ENCODE data around the gene DIP2B. TPM values are rescaled to one million over a fixed set of nuclear protein-coding genes. Genes with fewer than 3 reads are reported as not detected.
"Not testable (repeated sequence)": the region's sequence is repeated elsewhere in the genome, so short reads cannot be mapped to it uniquely, and the experiment has no call there.

DIP2B gene
- total RNA-seq, 2 experiments from 2014 or later, result 18.8 to 21.8 TPM

DNA sequence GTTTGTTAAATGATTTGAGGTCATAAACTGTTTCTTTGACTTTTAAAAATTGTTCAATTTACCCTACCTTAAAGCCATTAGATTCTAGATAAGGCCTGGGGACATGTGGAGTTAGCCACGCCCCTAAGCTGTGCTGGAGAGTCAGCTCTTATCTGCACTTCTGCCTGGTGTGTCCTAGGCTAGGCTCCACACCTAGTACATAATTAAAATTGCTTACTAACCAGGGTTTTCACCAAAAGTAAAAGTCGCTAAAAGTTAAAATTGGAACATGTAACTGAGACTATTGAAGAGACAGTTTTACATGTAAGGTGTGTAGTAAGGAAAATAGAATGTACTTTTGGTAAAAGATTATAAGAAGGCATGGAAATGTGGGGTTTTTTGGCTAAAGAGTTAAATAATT, 264.0 kb downstream of the DIP2B start:
- CTCF ChIA-PET, result interaction anchor here (1.1 to 1.5 kb wide), 2 partner anchors 219 to 256 kb away, joined by 3 to 4 read pairs; no protein-coding TSS in a partner anchor
- DNase-seq; H3K4me3 Mint-ChIP-seq; H3K9me3 Mint-ChIP-seq (ENCODE audit: insufficient read depth); ATAC-seq; H3K27ac Mint-ChIP-seq; H3K27me3 Mint-ChIP-seq (ENCODE audit: low read depth); POLR2A ChIA-PET: not testable (repeated sequence)
- Mint-ChIP-seq H3K4me1 (ENCODE audit: low read depth) (peaks cover 16% of the 10 kb centered on the region), H3K36me3 (ENCODE audit: low read depth) (peaks cover 36% of the 10 kb centered on the region)

GRCh38 chr12:50771409-50771808, 266.6 kb downstream of the DIP2B start:
- peaks cover 2% of the 10 kb centered on the region for H3K4me1 Mint-ChIP-seq (ENCODE audit: low read depth)
- peaks cover 6% of the 10 kb centered on the region for H3K9me3 Mint-ChIP-seq (ENCODE audit: insufficient read depth)
- H3K36me3 Mint-ChIP-seq (ENCODE audit: low read depth), result peaks cover 38% of the 10 kb centered on the region
- ChIA-PET POLR2A (no interaction called here), CTCF (interaction anchor here (0.9 to 1.0 kb wide), 2 partner anchors 54 to 216 kb away, joined by 3 read pairs; no protein-coding TSS in a partner anchor)
- ATAC-seq (no peak), DNase-seq (no peak)
- H3K27me3 Mint-ChIP-seq (ENCODE audit: low read depth), result no peaks in the 10 kb centered on the region
- H3K27ac Mint-ChIP-seq, result no peak overlapping the region
- H3K4me3 Mint-ChIP-seq, result no peak overlapping the region

GRCh38 chr12:50772470-50772869, 267.7 kb downstream of the DIP2B start:
- H3K4me1 Mint-ChIP-seq (ENCODE audit: low read depth), result peaks cover 2% of the 10 kb centered on the region
- POLR2A ChIA-PET, result interaction anchor here (0.8 kb wide), 1 partner anchor 253 kb away, joined by 3 read pairs; the partner anchor contains the start of gene SLC11A2
- peaks cover 6% of the 10 kb centered on the region for H3K9me3 Mint-ChIP-seq (ENCODE audit: insufficient read depth)
- H3K4me3 Mint-ChIP-seq, result no peak overlapping the region
- H3K27me3 Mint-ChIP-seq (ENCODE audit: low read depth), result no peaks in the 10 kb centered on the region
- CTCF ChIA-PET, result no interaction called here
- no peak for ATAC-seq
- H3K27ac Mint-ChIP-seq, result no peak overlapping the region
- peaks cover 38% of the 10 kb centered on the region for H3K36me3 Mint-ChIP-seq (ENCODE audit: low read depth)
- no peak for DNase-seq

DNA sequence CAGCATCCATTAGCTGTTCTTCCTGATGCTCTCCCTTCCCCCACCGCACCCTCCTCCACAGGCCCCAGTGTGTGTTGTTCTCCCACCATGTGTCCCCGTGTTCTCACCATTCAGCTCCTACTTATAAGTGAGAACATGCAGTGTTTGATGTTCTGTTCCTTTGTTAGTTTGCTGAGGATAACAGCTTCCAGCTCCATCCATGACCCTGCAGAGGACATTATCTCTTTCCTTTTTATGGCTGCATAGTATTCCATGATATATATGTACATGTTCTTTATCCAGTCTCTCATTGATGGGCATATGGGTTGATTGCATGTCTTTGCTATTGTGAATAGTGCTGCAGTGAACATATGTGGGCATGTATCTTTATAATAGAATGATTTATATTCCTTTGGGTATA, 268.1 kb downstream of the DIP2B start:
- ATAC-seq, result no peak
- Mint-ChIP-seq H3K36me3 (ENCODE audit: low read depth) (peaks cover 38% of the 10 kb centered on the region), H3K27me3 (ENCODE audit: low read depth) (no peaks in the 10 kb centered on the region), H3K27ac (no peak overlapping the region), H3K9me3 (ENCODE audit: insufficient read depth) (peaks cover 6% of the 10 kb centered on the region), H3K4me3 (no peak overlapping the region), H3K4me1 (ENCODE audit: low read depth) (peaks cover 2% of the 10 kb centered on the region)
- no peak for DNase-seq
- POLR2A ChIA-PET, result interaction anchor here (0.6 to 2.2 kb wide), 3 partner anchors 8 to 1278 kb away, joined by 3 to 10 read pairs (median 3); partner anchors contain the start of genes ATF1 and SLC11A2
- CTCF ChIA-PET, result interaction anchor here (2.0 kb wide), 1 partner anchor 214 kb away, joined by 5 read pairs; no protein-coding TSS in a partner anchor

GRCh38 chr12:50775251-50775650, 270.5 kb downstream of the DIP2B start:
- H3K9me3 Mint-ChIP-seq (ENCODE audit: insufficient read depth), result peaks cover 6% of the 10 kb centered on the region
- ChIA-PET POLR2A (no interaction called here), CTCF (interaction anchor here (1.0 to 2.4 kb wide), 2 partner anchors 9 to 10 kb away, joined by 4 to 17 read pairs; no protein-coding TSS in a partner anchor)
- H3K4me3 Mint-ChIP-seq, result no peak overlapping the region
- H3K27me3 Mint-ChIP-seq (ENCODE audit: low read depth), result no peaks in the 10 kb centered on the region
- ATAC-seq (no peak), DNase-seq (no peak)
- peaks cover 30% of the 10 kb centered on the region for H3K36me3 Mint-ChIP-seq (ENCODE audit: low read depth)
- no peak overlapping the region for H3K27ac Mint-ChIP-seq
- no peaks in the 10 kb centered on the region for H3K4me1 Mint-ChIP-seq (ENCODE audit: low read depth)

DNA sequence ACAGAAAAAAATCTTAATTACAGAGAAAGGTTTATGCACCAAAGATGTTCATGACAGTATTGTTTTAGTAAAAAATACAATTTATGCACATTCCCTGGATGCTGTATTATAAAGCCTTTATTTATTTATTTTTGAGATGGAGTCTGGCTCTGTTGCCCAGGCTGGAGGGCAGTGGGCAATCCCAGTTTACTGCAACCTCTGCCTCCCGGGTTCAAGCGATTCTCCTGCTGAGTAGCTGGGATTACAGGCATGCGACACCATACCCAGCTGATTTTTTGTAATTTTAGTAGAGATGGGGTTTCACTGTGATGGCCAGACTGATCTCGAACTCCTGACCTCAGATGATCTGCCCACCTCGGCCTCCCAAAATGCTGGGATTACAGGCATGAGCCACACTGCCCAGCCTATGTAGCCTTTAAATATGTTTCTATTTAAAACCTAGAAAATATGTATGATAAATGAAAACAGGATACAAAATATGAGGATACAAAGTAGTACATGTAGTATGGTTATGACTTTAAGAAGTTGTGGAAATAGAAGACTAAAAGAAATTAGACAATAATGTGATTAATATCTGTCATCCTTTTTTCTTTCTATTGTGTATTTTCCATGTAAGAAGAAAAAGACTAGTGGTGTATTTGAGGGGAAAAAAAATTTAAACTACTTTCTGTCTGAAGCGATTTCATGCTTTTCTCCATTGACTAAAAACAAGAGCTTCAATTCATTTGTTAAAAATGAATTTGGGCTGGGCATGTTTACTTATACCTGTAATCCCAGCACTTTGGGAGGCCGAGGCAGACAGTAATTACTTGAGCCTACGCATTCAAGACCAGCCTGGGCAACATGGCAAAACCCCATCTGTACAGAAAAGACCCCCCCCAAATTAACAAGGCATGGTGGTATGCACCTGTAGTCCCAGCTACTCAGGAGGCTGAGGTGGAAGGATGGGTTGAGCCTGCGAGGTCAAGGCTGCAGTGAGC, 272.3 kb downstream of the DIP2B start:
- DNase-seq (peak; percentile 10), ATAC-seq (no peak)
- H3K4me1 Mint-ChIP-seq (ENCODE audit: low read depth), result no peaks in the 10 kb centered on the region
- H3K4me3 Mint-ChIP-seq, result no peak overlapping the region
- H3K9me3 Mint-ChIP-seq (ENCODE audit: insufficient read depth), result peaks cover 6% of the 10 kb centered on the region
- H3K36me3 Mint-ChIP-seq (ENCODE audit: low read depth), result peaks cover 17% of the 10 kb centered on the region
- H3K27me3 Mint-ChIP-seq (ENCODE audit: low read depth), result no peaks in the 10 kb centered on the region
- no peak overlapping the region for H3K27ac Mint-ChIP-seq
- ChIA-PET POLR2A (interaction anchor here (0.6 kb wide), 2 partner anchors 15 to 275 kb away, joined by 3 to 4 read pairs; no protein-coding TSS in a partner anchor), CTCF (interaction anchor here (4.5 kb wide), 1 partner anchor 12 kb away, joined by 22 read pairs; no protein-coding TSS in a partner anchor)

DNA sequence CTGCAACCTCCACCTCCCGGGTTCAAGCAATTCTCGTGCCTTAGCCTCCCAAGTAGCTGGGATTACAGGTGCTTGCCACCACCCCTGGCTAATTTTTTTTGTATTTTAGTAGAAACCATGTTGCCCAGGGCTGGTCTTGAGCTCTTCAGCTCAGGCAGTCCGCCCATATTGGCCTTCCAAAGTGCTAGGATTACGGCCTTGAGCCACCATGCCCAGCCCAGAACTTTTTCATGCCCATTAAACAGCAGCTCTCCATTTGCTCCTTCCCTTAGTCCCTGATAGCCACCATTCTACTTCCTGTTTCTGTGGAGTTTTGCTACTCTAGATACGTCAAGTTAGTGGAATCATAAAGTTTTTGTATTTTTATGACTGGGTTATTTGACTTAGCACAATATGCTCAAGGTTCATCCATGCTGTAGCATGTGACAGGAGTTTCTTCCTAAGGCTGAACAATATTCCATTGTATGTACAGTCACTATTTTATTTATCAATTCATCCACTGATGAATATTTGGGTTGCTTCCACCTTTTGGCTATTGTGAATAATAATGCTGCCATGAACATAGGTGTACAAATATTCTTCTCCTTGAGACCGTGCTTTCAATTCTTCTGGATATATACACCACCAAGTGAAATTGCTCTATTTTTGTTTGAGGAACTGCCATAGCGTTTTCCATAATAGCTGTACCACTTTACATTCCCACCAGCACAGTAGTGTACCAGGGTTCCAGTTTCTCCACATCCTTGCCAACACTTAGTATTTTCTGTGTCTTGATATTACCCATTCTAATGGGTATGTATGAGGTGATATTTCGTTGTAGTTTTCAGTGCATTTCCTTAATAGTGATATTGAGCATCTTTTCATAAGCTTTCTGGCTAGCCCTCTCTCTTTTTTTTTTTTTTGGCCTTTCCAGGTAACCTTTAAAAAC, 274.1 kb downstream of the DIP2B start:
- H3K9me3 Mint-ChIP-seq (ENCODE audit: insufficient read depth), result no peaks in the 10 kb centered on the region
- ATAC-seq (no peak), DNase-seq (no peak)
- POLR2A ChIA-PET, result no interaction called here
- CTCF ChIA-PET, result interaction anchor here (0.7 to 4.5 kb wide), 3 partner anchors 12 to 293 kb away, joined by 3 to 22 read pairs (median 4); no protein-coding TSS in a partner anchor
- H3K27me3 Mint-ChIP-seq (ENCODE audit: low read depth), result no peaks in the 10 kb centered on the region
- H3K4me1 Mint-ChIP-seq (ENCODE audit: low read depth), result no peaks in the 10 kb centered on the region
- H3K36me3 Mint-ChIP-seq (ENCODE audit: low read depth), result peaks cover 6% of the 10 kb centered on the region
- no peak overlapping the region for H3K4me3 Mint-ChIP-seq
- no peak overlapping the region for H3K27ac Mint-ChIP-seq

DNA sequence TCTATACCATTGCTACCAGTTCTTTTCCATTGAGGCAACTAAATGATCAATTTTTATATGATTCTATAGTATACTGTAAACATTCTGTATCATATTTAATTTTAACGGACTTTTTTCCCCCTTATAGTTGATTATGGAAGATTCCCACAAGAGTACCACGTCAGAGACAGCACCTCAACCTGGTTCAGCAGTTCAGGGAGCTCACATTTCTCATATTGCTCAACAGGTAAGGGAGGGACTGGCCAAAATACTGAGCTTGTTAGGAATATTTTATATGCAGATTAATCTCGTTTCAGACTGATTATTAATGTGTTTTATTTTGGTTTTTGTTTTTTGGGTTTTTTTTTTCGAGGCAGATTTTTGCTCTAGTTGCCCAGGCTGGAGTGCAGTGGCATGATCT, 275.2 kb downstream of the DIP2B start:
- POLR2A ChIA-PET, result no interaction called here
- no peak for ATAC-seq
- Mint-ChIP-seq H3K4me3 (no peak overlapping the region), H3K36me3 (ENCODE audit: low read depth) (peaks cover 10% of the 10 kb centered on the region), H3K27ac (no peak overlapping the region), H3K27me3 (ENCODE audit: low read depth) (no peaks in the 10 kb centered on the region), H3K4me1 (ENCODE audit: low read depth) (peaks cover 5% of the 10 kb centered on the region), H3K9me3 (ENCODE audit: insufficient read depth) (no peaks in the 10 kb centered on the region)
- no peak for DNase-seq
- CTCF ChIA-PET, result interaction anchor here (0.9 to 4.5 kb wide), 2 partner anchors 13 to 15 kb away, joined by 3 to 22 read pairs; no protein-coding TSS in a partner anchor

GRCh38 chr12:50784501-50784900, 279.7 kb downstream of the DIP2B start:
- DNase-seq, result no peak
- H3K9me3 Mint-ChIP-seq (ENCODE audit: insufficient read depth), result no peaks in the 10 kb centered on the region
- ChIA-PET CTCF (interaction anchor here (1.5 kb wide), 1 partner anchor 19 kb away, joined by 4 read pairs; no protein-coding TSS in a partner anchor), POLR2A (no interaction called here)
- H3K27me3 Mint-ChIP-seq (ENCODE audit: low read depth), result no peaks in the 10 kb centered on the region
- no peak overlapping the region for H3K27ac Mint-ChIP-seq
- ATAC-seq, result no peak
- no peak overlapping the region for H3K4me3 Mint-ChIP-seq
- peaks cover 24% of the 10 kb centered on the region for H3K36me3 Mint-ChIP-seq (ENCODE audit: low read depth)
- peaks cover 5% of the 10 kb centered on the region for H3K4me1 Mint-ChIP-seq (ENCODE audit: low read depth)

DNA sequence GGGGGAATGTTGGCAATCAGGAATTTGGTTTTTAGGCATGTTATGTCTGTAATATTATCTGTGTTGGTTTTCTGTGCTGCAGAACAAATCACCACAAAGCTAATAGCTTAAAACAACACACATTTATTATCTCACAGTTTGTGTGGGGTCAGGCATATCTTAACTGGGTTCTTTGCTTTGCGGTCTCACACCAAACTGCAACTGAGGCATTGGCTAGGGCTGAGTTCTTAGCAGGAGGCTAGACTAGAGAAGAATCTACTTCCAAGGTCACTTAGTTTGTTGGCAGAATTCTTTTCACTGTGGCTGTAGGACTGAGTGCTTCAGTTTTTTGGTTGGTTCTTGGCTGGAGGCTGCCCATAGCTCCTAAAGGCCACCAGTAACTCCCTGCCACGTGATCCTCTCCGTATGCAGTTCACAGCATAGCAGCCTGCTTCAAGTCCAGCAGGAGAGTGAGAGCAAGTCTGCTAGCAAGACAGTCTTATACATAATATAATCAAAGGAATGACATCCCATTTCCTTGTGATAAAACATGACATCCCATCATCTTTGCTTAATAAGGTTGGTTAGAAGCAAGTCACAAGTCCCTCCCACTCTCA, 280.7 kb downstream of the DIP2B start:
- H3K36me3 Mint-ChIP-seq (ENCODE audit: low read depth), result peaks cover 26% of the 10 kb centered on the region
- no peaks in the 10 kb centered on the region for H3K9me3 Mint-ChIP-seq (ENCODE audit: insufficient read depth)
- POLR2A ChIA-PET, result no interaction called here

More for the DNA sequence above, 280.7 kb downstream of the DIP2B start:
- Mint-ChIP-seq H3K4me3 (no peak overlapping the region), H3K4me1 (ENCODE audit: low read depth) (peaks cover 5% of the 10 kb centered on the region), H3K27ac (no peak overlapping the region), H3K27me3 (ENCODE audit: low read depth) (no peaks in the 10 kb centered on the region)
- CTCF ChIA-PET, result interaction anchor here (1.4 to 1.5 kb wide), 2 partner anchors 20 to 200 kb away, joined by 3 to 4 read pairs; no protein-coding TSS in a partner anchor
- ATAC-seq, result no peak
- no peak for DNase-seq
